Lower leg skin (tissue), 3 donors: ENCODE measurements around the gene MAMDC2.

Source experiments
- POLR2A ChIP-seq, 2 donors: fragments of 450-650 bp; IDR thresholded peaks; one replicate each; pipeline ENCODE4 v1.6.1; 2016 to 2017; ENCODE audit warnings: antibody characterized with exemption in 2 of 2, mild to moderate bottlenecking in 1 of 2, moderate library complexity in 1 of 2
- TF ChIP-seq, protein P1 (sequence below), 3 donors: fragments of 450-650 bp; IDR thresholded peaks; one replicate each; pipeline ENCODE4 v1.5.1; 2016; ENCODE audit warnings: antibody characterized with exemption in 3 of 3, mild to moderate bottlenecking in 3 of 3, moderate library complexity in 2 of 3

DNA sequence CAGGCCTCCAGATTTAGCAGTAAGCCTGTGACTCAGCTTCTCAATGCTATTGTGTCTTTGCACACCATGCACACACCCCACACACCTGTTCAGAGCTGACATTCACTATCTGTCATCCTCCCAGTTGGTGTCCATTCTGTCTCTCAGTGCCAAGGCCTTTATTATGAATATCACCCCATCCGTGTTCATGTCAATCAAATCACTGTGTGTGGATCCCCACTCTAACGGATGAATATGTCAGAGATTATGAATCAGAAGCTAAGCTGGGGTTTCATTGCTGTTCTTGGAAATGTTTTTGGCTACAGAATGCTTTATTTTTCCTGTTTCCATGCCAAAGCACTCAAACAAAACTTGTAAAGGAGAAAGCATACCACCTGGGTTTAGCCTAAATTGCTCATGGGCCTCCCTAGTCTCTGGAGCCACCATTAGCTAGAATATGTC lies 9.4 kb upstream of the MAMDC2 start:
- TF ChIP-seq, protein P1, sequence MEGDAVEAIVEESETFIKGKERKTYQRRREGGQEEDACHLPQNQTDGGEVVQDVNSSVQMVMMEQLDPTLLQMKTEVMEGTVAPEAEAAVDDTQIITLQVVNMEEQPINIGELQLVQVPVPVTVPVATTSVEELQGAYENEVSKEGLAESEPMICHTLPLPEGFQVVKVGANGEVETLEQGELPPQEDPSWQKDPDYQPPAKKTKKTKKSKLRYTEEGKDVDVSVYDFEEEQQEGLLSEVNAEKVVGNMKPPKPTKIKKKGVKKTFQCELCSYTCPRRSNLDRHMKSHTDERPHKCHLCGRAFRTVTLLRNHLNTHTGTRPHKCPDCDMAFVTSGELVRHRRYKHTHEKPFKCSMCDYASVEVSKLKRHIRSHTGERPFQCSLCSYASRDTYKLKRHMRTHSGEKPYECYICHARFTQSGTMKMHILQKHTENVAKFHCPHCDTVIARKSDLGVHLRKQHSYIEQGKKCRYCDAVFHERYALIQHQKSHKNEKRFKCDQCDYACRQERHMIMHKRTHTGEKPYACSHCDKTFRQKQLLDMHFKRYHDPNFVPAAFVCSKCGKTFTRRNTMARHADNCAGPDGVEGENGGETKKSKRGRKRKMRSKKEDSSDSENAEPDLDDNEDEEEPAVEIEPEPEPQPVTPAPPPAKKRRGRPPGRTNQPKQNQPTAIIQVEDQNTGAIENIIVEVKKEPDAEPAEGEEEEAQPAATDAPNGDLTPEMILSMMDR (IDR thresholded peaks at IDR 0.05) = no peak
- TF ChIP-seq POLR2A (IDR thresholded peaks at IDR 0.05) = no peak
